ENCODE data around the gene ANKRD42. TPM values are rescaled to one million over a fixed set of nuclear protein-coding genes. Genes with fewer than 3 reads are reported as not detected.
"Not testable (repeated sequence)": the region's sequence is repeated elsewhere in the genome, so short reads cannot be mapped to it uniquely, and the experiment has no call there.

The ANKRD42 gene
- polyA plus RNA-seq, 1 donor from 2014 or later, result 6.0 TPM

DNA sequence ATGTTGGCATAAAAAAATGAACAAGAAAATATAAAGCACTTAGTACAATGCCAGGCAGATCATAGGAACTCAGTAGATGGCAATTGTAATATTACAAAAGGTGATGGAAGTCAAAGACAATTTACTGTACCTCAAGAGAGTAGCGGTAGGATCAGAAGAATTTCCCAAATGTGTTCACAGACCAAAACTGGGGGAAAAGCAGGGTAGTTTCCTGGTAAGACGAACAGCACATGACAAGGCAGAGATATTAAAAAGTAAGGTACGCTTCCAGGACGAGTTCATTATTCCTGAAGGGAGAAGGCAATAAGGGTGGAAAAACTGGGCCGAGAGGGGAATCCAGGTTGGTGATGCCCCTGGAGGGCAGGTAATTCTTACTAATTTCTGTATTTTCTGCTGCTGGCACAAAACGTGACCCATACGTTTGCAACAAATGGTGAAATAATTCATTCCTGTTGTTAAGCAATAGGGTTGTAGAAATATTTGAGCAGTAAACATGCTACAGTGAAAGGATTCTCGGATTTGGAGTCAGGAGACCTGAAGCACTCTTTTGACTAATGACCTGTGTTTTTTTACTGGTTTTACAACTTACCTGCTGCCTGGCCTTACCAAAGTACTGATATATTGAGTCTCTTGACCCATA is 786 bp upstream of the ANKRD42 start:
- H3K4me1 Mint-ChIP-seq, result peaks cover 30 to 33% (median 33%) of the 10 kb centered on the region in 3 donors
- no peaks in the 10 kb centered on the region for H3K9me3 Mint-ChIP-seq
- peak overlapping the region; percentile 98 to 99 (median 98) for H3K27ac Mint-ChIP-seq
- H3K4me3 Mint-ChIP-seq, result peak overlapping the region; percentile 98 to 99 (median 99)
- H3K36me3 Mint-ChIP-seq, result peaks cover 2% of the 10 kb centered on the region
- no peaks in the 10 kb centered on the region for H3K27me3 Mint-ChIP-seq

DNA sequence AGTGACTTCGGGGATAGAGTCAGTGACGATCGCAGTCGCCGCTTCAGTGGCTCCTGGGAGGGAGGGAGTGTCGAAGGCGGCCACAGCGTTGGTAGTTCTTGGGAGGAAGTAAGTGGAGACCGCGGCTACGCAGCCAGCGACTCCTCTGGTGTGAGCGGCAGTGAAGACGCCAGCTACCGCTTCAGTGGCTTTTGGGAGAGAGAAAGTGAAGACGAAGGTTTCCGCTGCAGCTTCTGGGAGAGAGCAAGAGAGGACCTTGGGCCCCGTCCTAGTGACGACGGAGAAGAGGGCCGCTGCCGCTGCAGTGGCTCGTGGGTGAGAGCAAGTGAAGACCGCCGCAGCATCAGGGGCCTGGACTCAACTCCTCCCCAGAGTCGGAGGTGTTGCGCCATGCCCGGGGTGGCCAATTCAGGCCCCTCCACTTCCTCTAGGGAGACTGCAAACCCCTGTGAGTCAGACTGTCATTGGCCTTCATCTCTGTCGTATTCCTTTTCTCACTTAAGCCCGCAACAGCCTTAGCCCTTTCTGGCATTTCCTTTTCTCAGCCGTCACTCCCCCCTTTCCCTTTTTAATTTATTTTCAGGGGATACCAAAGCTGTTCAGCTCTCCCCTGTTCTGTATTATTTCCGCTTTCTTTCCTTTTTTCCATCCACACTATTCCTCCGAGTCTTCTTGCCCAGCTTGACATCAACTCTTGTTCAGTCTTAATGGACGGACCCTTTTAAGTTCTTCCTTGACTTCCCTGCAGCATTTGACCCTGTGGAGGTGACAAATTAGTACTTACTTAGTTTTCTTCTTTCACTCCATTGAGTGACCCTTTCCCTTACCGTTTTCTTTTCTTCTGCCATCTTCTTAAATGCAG is 1.0 kb downstream of the ANKRD42 start:
- Mint-ChIP-seq H3K27ac (peak overlapping the region; percentile 98 to 99 (median 98)), H3K36me3 (peaks cover 2% of the 10 kb centered on the region), H3K9me3 (no peaks in the 10 kb centered on the region), H3K4me3 (peak overlapping the region; percentile 98 to 99 (median 99)), H3K27me3 (no peaks in the 10 kb centered on the region), H3K4me1 (peaks cover 30 to 35% (median 33%) of the 10 kb centered on the region in 3 donors)

- Mint-ChIP-seq H3K4me1 (peaks cover 30 to 37% (median 36%) of the 10 kb centered on the region in 3 donors), H3K27me3 (no peaks in the 10 kb centered on the region), H3K27ac (peak overlapping the region; percentile 98 to 99 (median 98)), H3K9me3 (no peaks in the 10 kb centered on the region), H3K4me3 (peak overlapping the region; percentile 98 to 99 (median 99)), H3K36me3 (peaks cover 2% of the 10 kb centered on the region)
Measured at GRCh38 chr11:83195143-83195466, 1.6 kb downstream of the ANKRD42 start.

GRCh38 chr11:83195649-83196048 is 2.1 kb downstream of the ANKRD42 start:
- Mint-ChIP-seq H3K4me3 (peak overlapping the region in 3 of 4 donors; percentile 75 to 99 (median 98)), H3K4me1 (peaks cover 30 to 40% (median 38%) of the 10 kb centered on the region in 3 donors), H3K27ac (peak overlapping the region; percentile 98 to 99 (median 98)), H3K36me3 (peaks cover 3% of the 10 kb centered on the region), H3K9me3 (no peaks in the 10 kb centered on the region), H3K27me3 (no peaks in the 10 kb centered on the region)

DNA sequence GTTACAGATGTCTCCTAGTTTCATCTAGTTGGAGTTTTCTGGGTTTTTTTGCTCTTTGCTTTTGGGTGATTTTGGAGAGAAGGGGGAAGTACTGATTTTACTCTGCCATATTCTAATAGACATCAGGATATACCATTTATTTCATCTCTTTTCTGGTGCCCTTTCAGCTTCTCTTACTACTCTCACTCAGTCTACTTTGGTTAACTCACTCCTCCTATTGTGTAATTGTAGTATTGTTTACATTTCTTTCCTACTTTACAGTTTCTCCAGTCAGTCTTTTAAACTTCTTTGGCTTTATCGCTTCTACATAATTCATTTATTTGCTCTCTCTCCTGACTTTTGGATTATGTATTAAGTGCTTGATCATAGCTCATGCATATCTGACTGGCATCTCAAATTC is 6.5 kb downstream of the ANKRD42 start:
- Mint-ChIP-seq H3K4me3 (no peak overlapping the region), H3K27me3 (no peaks in the 10 kb centered on the region), H3K9me3 (no peaks in the 10 kb centered on the region), H3K27ac (peak overlapping the region in 1 of 3 donors; percentile 68), H3K36me3 (peaks cover 9% of the 10 kb centered on the region), H3K4me1 (peaks cover 20 to 28% (median 22%) of the 10 kb centered on the region in 3 donors)

DNA sequence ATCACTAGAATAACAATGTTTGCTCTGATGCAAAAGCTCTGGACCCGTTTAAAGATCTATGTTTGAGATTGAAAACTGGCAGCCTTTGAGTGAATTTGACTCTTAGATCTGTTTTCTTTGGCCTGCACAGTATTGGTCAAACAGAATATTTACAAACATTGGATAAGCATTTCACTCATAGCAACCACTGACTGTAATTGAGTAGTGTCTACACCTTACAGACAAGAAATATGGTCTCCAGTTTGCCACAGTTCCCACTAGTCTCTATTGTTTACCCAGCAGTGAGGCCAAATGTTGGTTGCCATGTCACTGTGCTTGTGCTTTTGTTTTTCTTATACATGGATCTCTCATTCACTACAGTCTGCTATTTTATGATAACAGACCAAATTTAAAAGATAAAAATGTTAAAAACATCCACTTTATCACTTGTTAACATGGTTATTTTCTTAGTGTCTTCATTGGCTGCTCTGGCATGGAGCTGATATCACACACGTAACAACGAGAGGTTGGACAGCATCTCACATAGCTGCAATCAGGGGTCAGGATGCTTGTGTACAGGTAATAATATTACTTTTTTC is 12.2 kb downstream of the ANKRD42 start:
- H3K4me3 Mint-ChIP-seq, result no peak overlapping the region
- peaks cover 10% of the 10 kb centered on the region for H3K36me3 Mint-ChIP-seq
- H3K9me3 Mint-ChIP-seq, result no peaks in the 10 kb centered on the region
- no peaks in the 10 kb centered on the region for H3K4me1 Mint-ChIP-seq
- H3K27me3 Mint-ChIP-seq, result no peaks in the 10 kb centered on the region
- H3K27ac Mint-ChIP-seq, result no peak overlapping the region

DNA sequence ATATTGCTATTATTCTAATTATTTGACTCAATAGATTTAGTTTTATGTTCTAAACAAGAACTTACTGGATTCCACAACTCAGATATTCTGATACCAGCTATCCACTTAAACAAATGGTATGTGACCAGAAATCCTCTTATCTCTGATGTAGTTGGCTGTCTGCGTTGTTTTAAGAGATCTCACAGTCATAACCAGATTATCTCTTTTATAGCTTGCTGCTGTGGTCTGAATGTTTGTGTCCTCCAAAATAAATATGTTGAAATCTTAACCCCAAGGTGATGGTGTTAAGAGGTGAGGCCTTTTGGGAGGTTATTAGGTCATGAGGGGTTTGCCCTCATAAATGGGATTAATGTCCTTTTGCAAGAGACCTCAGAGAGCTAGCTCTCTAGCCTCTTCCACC is 12.7 kb downstream of the ANKRD42 start:
- Mint-ChIP-seq H3K4me3 (no peak overlapping the region), H3K9me3 (no peaks in the 10 kb centered on the region), H3K4me1 (no peaks in the 10 kb centered on the region), H3K36me3 (peaks cover 5% of the 10 kb centered on the region), H3K27me3 (no peaks in the 10 kb centered on the region), H3K27ac (no peak overlapping the region)

GRCh38 chr11:83206771-83207382 is 13.4 kb downstream of the ANKRD42 start:
- not testable (repeated sequence) for H3K4me1 Mint-ChIP-seq, H3K4me3 Mint-ChIP-seq, H3K36me3 Mint-ChIP-seq, H3K9me3 Mint-ChIP-seq, H3K27me3 Mint-ChIP-seq
- peak overlapping the region in 1 of 3 donors; percentile 51 for H3K27ac Mint-ChIP-seq

DNA sequence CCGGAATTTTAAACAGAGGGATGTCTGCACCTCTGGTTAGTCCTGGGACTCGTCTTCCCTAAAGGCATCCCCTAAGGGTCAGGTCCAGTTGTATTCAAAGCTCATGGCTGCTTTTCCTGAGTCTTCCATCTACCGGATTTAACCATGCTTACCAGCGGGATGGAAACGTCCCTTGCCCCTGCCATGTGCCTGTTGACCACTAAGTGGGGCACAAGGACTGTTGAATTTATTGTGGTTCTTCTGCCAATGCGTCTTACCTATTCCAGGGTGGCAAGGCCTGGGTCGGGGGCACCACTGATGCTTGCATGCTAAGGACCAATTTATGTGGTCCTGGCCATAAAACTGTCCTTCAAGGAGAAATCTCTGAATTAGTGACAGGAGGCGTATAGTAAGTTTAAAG is 25.6 kb downstream of the ANKRD42 start:
- Mint-ChIP-seq H3K36me3 (peaks cover 3% of the 10 kb centered on the region), H3K27ac (peak overlapping the region in 1 of 3 donors; percentile 80), H3K9me3 (no peaks in the 10 kb centered on the region), H3K4me1 (no peaks in the 10 kb centered on the region), H3K27me3 (no peaks in the 10 kb centered on the region), H3K4me3 (no peak overlapping the region)

GRCh38 chr11:83220260-83220659 is 26.7 kb downstream of the ANKRD42 start:
- H3K27me3 Mint-ChIP-seq, result no peaks in the 10 kb centered on the region
- H3K4me3 Mint-ChIP-seq, result no peak overlapping the region
- H3K27ac Mint-ChIP-seq, result no peak overlapping the region
- H3K4me1 Mint-ChIP-seq, result no peaks in the 10 kb centered on the region
- peaks cover 1% of the 10 kb centered on the region for H3K36me3 Mint-ChIP-seq
- H3K9me3 Mint-ChIP-seq, result no peaks in the 10 kb centered on the region

DNA sequence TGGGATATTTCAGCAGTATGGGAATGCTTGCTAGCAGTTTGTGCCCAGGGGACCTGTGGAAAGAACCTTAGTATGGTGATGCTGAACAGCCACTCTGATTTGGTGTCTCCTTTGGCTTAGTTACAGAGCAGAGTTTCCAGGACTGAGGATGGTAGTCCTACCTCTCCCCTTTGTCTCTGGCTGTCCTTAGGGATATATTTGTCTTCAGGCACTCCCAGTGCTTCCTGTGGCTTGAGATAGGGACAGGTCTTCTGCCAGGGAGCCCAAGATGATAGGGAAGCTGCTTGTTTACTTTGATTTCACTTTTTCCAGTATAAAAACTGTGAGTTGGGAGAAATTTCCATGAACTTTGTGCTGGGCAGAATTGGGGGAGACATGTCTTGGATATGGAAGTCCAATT is 28.2 kb downstream of the ANKRD42 start:
- Mint-ChIP-seq H3K9me3 (no peaks in the 10 kb centered on the region), H3K4me1 (no peaks in the 10 kb centered on the region), H3K27me3 (no peaks in the 10 kb centered on the region), H3K27ac (no peak overlapping the region), H3K36me3 (peaks cover 1% of the 10 kb centered on the region), H3K4me3 (no peak overlapping the region)

- H3K36me3 Mint-ChIP-seq, result peaks cover 1% of the 10 kb centered on the region
- H3K4me1 Mint-ChIP-seq, result no peaks in the 10 kb centered on the region
- no peaks in the 10 kb centered on the region for H3K27me3 Mint-ChIP-seq
- no peaks in the 10 kb centered on the region for H3K9me3 Mint-ChIP-seq
- H3K27ac Mint-ChIP-seq, result peak overlapping the region in 1 of 3 donors; percentile 42
- no peak overlapping the region for H3K4me3 Mint-ChIP-seq
Measured at GRCh38 chr11:83222499-83222898, 29.0 kb downstream of the ANKRD42 start.

DNA sequence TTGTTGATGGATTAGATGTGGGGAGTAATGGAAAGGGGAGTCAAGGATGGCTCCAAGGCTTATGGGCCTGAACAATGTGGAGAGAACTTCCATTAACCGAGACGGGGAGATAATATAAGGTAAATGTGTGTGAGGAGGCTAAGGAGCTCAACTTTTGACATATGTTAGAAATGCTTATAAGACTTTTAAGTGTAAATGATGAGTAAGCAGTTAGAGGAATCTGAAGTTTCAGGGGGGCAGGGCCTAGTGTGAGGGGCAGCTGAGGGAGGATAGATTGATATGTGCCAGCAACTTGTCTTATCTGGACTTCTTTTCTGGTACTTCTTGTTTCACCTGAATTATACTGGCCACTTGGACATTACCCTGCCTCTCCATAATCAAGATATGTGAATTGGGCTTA is 29.9 kb downstream of the ANKRD42 start:
- Mint-ChIP-seq H3K27ac (no peak overlapping the region), H3K27me3 (no peaks in the 10 kb centered on the region)

DNA sequence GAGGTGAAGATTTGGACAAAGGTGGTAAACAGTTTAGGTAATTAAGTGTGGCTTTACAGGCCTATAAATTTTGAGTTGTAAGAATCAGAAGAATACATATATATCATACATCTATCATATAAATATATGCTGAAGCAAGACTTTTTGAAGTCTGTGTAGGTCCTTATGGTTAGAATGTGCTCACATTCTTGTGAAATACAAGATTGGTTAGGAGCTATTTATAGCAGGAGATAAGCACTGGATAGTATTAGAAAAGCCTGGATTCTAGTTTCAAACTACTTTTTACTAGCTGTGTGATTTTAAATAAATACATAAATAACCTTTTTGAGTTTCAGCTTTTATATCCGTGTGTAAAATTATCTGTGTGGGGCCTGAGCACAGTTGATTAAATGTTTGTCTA is 42.3 kb downstream of the ANKRD42 start:
- peaks cover 0 to 1% (median under 1%) of the 10 kb centered on the region in 3 donors for H3K9me3 Mint-ChIP-seq
- H3K4me1 Mint-ChIP-seq, result no peaks in the 10 kb centered on the region
- no peak overlapping the region for H3K4me3 Mint-ChIP-seq
- peak overlapping the region in 1 of 3 donors; percentile 68 for H3K27ac Mint-ChIP-seq
- peaks cover 5% of the 10 kb centered on the region for H3K36me3 Mint-ChIP-seq
- H3K27me3 Mint-ChIP-seq, result peaks cover 2% of the 10 kb centered on the region

More for the DNA sequence above, 29.9 kb downstream of the ANKRD42 start:
- Mint-ChIP-seq H3K9me3 (no peaks in the 10 kb centered on the region), H3K4me1 (no peaks in the 10 kb centered on the region), H3K4me3 (no peak overlapping the region), H3K36me3 (peaks cover 1% of the 10 kb centered on the region)

GRCh38 chr11:83238111-83238510 is 44.6 kb downstream of the ANKRD42 start:
- H3K27ac Mint-ChIP-seq, result no peak overlapping the region

More at GRCh38 chr11:83238111-83238510, 44.6 kb downstream of the ANKRD42 start:
- peaks cover 0 to 1% (median 0%) of the 10 kb centered on the region in 3 donors for H3K4me1 Mint-ChIP-seq
- peaks cover 7% of the 10 kb centered on the region for H3K36me3 Mint-ChIP-seq
- H3K27me3 Mint-ChIP-seq, result no peaks in the 10 kb centered on the region
- H3K9me3 Mint-ChIP-seq, result peaks cover 0 to 1% (median 0%) of the 10 kb centered on the region in 3 donors
- H3K4me3 Mint-ChIP-seq, result no peak overlapping the region
